ENCODE data around the gene CLOCK. TPM values are rescaled to one million over a fixed set of nuclear protein-coding genes. Genes with fewer than 3 reads are reported as not detected.

CLOCK gene
- total RNA-seq, 1 donor from 2014 or later: 13.6 TPM

DNA sequence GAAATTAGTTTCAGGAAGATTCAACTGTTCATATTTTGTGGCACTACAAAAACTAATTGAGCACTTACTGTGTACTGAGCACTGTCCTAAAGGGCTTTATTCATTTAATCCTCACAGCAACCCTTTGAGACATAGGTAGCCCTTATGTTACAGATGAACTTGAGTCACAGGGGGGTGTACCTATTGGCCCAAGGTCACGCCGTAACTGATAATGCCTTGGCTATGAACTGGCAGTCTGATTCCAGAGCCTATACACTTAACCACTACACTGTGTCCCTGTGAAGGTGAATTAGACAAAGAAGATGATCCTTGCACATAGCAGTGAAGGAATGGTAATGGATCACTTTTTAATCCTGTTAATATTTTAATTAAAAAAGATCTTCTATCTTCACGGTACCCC, 138.9 kb downstream of the CLOCK start:
- Histone ChIP-seq H3K9ac (ENCODE audit: low read depth in 1 of 3, low read length in 3 of 3) (no peak overlapping the region), H3K9me3 (ENCODE audit: control insufficient read depth in 3 of 3, low read length in 3 of 3) (no peaks in the 10 kb centered on the region), H3K4me3 (ENCODE audit: low read length in 3 of 3) (no peak overlapping the region), H3K4me1 (ENCODE audit: control insufficient read depth in 3 of 3, insufficient read depth in 3 of 3, low read length in 3 of 3) (peaks cover 0 to 7% (median 3%) of the 10 kb centered on the region in 3 donors), H3K27me3 (ENCODE audit: control insufficient read depth in 3 of 3, insufficient read depth in 3 of 3, low read length in 3 of 3) (no peaks in the 10 kb centered on the region), H3K27ac (ENCODE audit: low read depth, low read length) (no peak overlapping the region), H3K36me3 (ENCODE audit: control insufficient read depth in 3 of 3, insufficient read depth in 3 of 3, low read length in 3 of 3) (peaks cover 0 to 16% (median 11%) of the 10 kb centered on the region in 3 donors)

- peaks cover 0 to 16% (median 11%) of the 10 kb centered on the region in 3 donors for H3K36me3 ChIP-seq (ENCODE audit: control insufficient read depth in 3 of 3, insufficient read depth in 3 of 3, low read length in 3 of 3)
- H3K27ac ChIP-seq (ENCODE audit: low read depth, low read length): no peak overlapping the region
- H3K4me1 ChIP-seq (ENCODE audit: control insufficient read depth in 3 of 3, insufficient read depth in 3 of 3, low read length in 3 of 3): peaks cover 0 to 7% (median 3%) of the 10 kb centered on the region in 3 donors
- H3K9ac ChIP-seq (ENCODE audit: low read depth in 1 of 3, low read length in 3 of 3): no peak overlapping the region
- H3K9me3 ChIP-seq (ENCODE audit: control insufficient read depth in 3 of 3, low read length in 3 of 3): no peaks in the 10 kb centered on the region
- no peak overlapping the region for H3K4me3 ChIP-seq (ENCODE audit: low read length in 3 of 3)
- H3K27me3 ChIP-seq (ENCODE audit: control insufficient read depth in 3 of 3, insufficient read depth in 3 of 3, low read length in 3 of 3): no peaks in the 10 kb centered on the region
These were observed 139.6 kb downstream of the CLOCK start for GRCh38 chr4:55407119-55407518.

DNA sequence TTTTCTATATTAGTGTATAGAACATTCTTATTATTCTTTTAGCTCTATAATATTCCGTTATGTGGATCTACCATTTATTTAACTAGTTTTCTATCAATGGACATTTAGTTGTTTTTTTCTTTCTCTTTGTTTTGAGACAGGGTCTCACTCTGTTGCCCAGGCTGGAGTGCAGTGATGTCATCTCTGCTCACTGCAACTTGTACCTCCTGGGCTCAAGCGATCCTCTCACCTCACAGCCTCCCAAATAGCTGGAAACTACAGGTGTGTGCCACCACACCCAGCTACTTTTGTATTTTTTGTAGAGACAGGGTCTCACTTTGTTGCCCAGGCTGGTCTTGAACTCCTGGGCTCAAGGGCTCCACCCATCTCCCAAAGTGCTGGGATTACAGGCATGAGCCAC, 140.2 kb downstream of the CLOCK start:
- H3K36me3 ChIP-seq (ENCODE audit: control insufficient read depth in 3 of 3, insufficient read depth in 3 of 3, low read length in 3 of 3): peaks cover 0 to 16% (median 8%) of the 10 kb centered on the region in 3 donors

DNA sequence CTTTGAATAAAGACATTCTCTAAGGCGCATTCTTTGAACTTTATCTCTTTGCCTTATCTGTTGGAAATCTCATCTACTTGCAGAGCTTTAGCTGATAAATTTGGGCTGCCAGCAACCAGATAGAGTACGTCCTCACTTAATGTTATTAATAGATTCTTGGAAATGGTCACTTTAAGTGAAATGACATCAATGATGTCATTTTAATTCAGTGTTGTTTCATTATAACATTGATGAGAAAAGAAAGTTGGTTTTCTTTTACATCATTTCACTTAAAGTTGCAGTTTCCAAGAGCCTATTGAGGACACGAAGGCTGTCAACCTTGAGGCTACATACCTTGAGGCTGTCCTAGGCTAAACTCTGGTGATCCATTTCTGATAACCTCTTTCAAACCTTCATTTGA, 141.6 kb downstream of the CLOCK start:
- H3K9ac ChIP-seq (ENCODE audit: low read depth in 1 of 3, low read length in 3 of 3): no peak overlapping the region
- no peak overlapping the region for H3K27ac ChIP-seq (ENCODE audit: low read depth, low read length)
- peaks cover 0 to 16% (median 8%) of the 10 kb centered on the region in 3 donors for H3K36me3 ChIP-seq (ENCODE audit: control insufficient read depth in 3 of 3, insufficient read depth in 3 of 3, low read length in 3 of 3)
- H3K9me3 ChIP-seq (ENCODE audit: control insufficient read depth in 3 of 3, low read length in 3 of 3): no peaks in the 10 kb centered on the region
- H3K27me3 ChIP-seq (ENCODE audit: control insufficient read depth in 3 of 3, insufficient read depth in 3 of 3, low read length in 3 of 3): no peaks in the 10 kb centered on the region
- peaks cover 0 to 7% (median 0%) of the 10 kb centered on the region in 3 donors for H3K4me1 ChIP-seq (ENCODE audit: control insufficient read depth in 3 of 3, insufficient read depth in 3 of 3, low read length in 3 of 3)
- H3K4me3 ChIP-seq (ENCODE audit: low read length in 3 of 3): no peak overlapping the region

More for the DNA sequence above, 140.2 kb downstream of the CLOCK start:
- H3K4me1 ChIP-seq (ENCODE audit: control insufficient read depth in 3 of 3, insufficient read depth in 3 of 3, low read length in 3 of 3): peaks cover 0 to 7% (median 3%) of the 10 kb centered on the region in 3 donors
- H3K9ac ChIP-seq (ENCODE audit: low read depth in 1 of 3, low read length in 3 of 3): no peak overlapping the region
- no peak overlapping the region for H3K27ac ChIP-seq (ENCODE audit: low read depth, low read length)
- no peaks in the 10 kb centered on the region for H3K27me3 ChIP-seq (ENCODE audit: control insufficient read depth in 3 of 3, insufficient read depth in 3 of 3, low read length in 3 of 3)
- no peak overlapping the region for H3K4me3 ChIP-seq (ENCODE audit: low read length in 3 of 3)
- H3K9me3 ChIP-seq (ENCODE audit: control insufficient read depth in 3 of 3, low read length in 3 of 3): no peaks in the 10 kb centered on the region

- Histone ChIP-seq H3K9ac (ENCODE audit: low read depth in 1 of 3, low read length in 3 of 3) (no peak overlapping the region), H3K4me3 (ENCODE audit: low read length in 3 of 3) (no peak overlapping the region), H3K36me3 (ENCODE audit: control insufficient read depth in 3 of 3, insufficient read depth in 3 of 3, low read length in 3 of 3) (peaks cover 0 to 4% (median 3%) of the 10 kb centered on the region in 3 donors), H3K4me1 (ENCODE audit: control insufficient read depth in 3 of 3, insufficient read depth in 3 of 3, low read length in 3 of 3) (peaks cover 23 to 33% (median 31%) of the 10 kb centered on the region in 3 donors), H3K27me3 (ENCODE audit: control insufficient read depth in 3 of 3, insufficient read depth in 3 of 3, low read length in 3 of 3) (no peaks in the 10 kb centered on the region), H3K9me3 (ENCODE audit: control insufficient read depth in 3 of 3, low read length in 3 of 3) (no peaks in the 10 kb centered on the region), H3K27ac (ENCODE audit: low read depth, low read length) (no peak overlapping the region)
These were observed 147.1 kb downstream of the CLOCK start for GRCh38 chr4:55399581-55399980.

DNA sequence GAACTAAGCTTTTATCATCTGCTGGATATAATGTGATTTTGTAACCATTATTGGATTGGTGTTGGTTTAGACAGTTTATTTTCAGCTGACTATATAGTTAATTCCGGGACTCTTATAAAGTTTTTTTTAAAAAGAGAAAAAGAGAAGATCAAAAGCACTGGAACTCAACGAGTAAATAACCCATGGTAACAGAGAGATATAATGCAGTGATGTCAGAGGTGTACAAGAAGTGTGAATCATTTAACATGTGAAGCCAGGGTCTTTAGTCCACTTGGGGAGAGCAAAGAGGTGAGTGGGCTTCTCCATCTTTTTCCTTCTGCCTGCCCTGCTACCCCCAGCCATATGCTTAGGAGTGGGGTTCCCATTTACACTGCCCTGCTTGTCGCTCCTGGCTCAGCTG, 147.7 kb downstream of the CLOCK start:
- Histone ChIP-seq H3K4me3 (ENCODE audit: low read length in 3 of 3) (peak overlapping the region in 1 of 3 donors; percentile 26), H3K4me1 (ENCODE audit: control insufficient read depth in 3 of 3, insufficient read depth in 3 of 3, low read length in 3 of 3) (peaks cover 23 to 33% (median 31%) of the 10 kb centered on the region in 3 donors)

DNA sequence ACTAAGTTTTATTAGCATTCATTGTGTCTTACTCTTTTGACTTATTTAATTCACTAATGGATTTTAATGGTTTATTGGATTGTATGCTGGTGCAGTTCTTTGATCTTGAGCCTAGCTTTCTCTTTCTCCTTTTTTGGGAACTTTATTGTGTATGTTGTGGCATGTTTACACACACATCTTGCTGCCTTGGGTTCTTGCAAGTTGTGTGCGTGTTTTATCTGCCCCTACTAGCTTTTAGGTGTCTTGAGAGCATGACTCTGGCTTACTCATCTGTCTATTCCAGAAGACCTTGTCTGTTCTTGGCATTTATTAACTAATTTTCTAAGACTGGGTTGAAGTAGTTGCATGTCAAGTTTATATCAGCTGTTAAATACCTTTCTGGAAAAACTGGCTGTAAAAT, 148.2 kb downstream of the CLOCK start:
- H3K27me3 ChIP-seq (ENCODE audit: control insufficient read depth in 3 of 3, insufficient read depth in 3 of 3, low read length in 3 of 3): no peaks in the 10 kb centered on the region
- H3K27ac ChIP-seq (ENCODE audit: low read depth, low read length): peak overlapping the region; percentile 92
- H3K9me3 ChIP-seq (ENCODE audit: control insufficient read depth in 3 of 3, low read length in 3 of 3): no peaks in the 10 kb centered on the region
- peaks cover 23 to 33% (median 31%) of the 10 kb centered on the region in 3 donors for H3K4me1 ChIP-seq (ENCODE audit: control insufficient read depth in 3 of 3, insufficient read depth in 3 of 3, low read length in 3 of 3)
- H3K9ac ChIP-seq (ENCODE audit: low read depth in 1 of 3, low read length in 3 of 3): peak overlapping the region; percentile 79 to 88 (median 87)
- peaks cover 0 to under 1% (median under 1%) of the 10 kb centered on the region in 3 donors for H3K36me3 ChIP-seq (ENCODE audit: control insufficient read depth in 3 of 3, insufficient read depth in 3 of 3, low read length in 3 of 3)
- H3K4me3 ChIP-seq (ENCODE audit: low read length in 3 of 3): peak overlapping the region in 2 of 3 donors; percentile 53 to 89

More for the DNA sequence above, 147.7 kb downstream of the CLOCK start:
- Histone ChIP-seq H3K9me3 (ENCODE audit: control insufficient read depth in 3 of 3, low read length in 3 of 3) (no peaks in the 10 kb centered on the region), H3K36me3 (ENCODE audit: control insufficient read depth in 3 of 3, insufficient read depth in 3 of 3, low read length in 3 of 3) (peaks cover 0 to 4% (median 3%) of the 10 kb centered on the region in 3 donors), H3K27ac (ENCODE audit: low read depth, low read length) (peak overlapping the region; percentile 92), H3K27me3 (ENCODE audit: control insufficient read depth in 3 of 3, insufficient read depth in 3 of 3, low read length in 3 of 3) (no peaks in the 10 kb centered on the region), H3K9ac (ENCODE audit: low read depth in 1 of 3, low read length in 3 of 3) (peak overlapping the region in 1 of 3 donors; percentile 88)

GRCh38 chr4:55397520-55398321, 149.0 kb downstream of the CLOCK start:
- peak overlapping the region; percentile 89 to 91 (median 89) for H3K4me3 ChIP-seq (ENCODE audit: low read length in 3 of 3)
- H3K9me3 ChIP-seq (ENCODE audit: control insufficient read depth in 3 of 3, low read length in 3 of 3): no peaks in the 10 kb centered on the region
- H3K4me1 ChIP-seq (ENCODE audit: control insufficient read depth in 3 of 3, insufficient read depth in 3 of 3, low read length in 3 of 3): peaks cover 23 to 33% (median 31%) of the 10 kb centered on the region in 3 donors
- H3K27ac ChIP-seq (ENCODE audit: low read depth, low read length): peak overlapping the region; percentile 92
- H3K36me3 ChIP-seq (ENCODE audit: control insufficient read depth in 3 of 3, insufficient read depth in 3 of 3, low read length in 3 of 3): no peaks in the 10 kb centered on the region
- no peaks in the 10 kb centered on the region for H3K27me3 ChIP-seq (ENCODE audit: control insufficient read depth in 3 of 3, insufficient read depth in 3 of 3, low read length in 3 of 3)
- peak overlapping the region; percentile 79 to 88 (median 87) for H3K9ac ChIP-seq (ENCODE audit: low read depth in 1 of 3, low read length in 3 of 3)

DNA sequence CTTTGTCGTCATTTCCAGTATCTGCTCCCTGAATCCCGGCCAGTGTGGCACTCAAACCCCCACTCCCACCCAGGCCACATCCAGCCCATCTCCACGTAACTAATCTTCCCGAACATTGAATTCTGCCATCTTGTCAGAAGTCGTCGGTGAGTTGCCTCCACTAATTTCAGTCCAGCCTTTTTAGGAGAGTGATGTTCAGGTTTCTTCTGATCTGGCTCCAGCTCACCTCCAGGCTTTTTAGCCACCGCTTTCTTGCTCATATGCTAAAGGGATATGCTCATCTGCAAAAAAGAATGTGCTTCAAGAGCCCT, 149.6 kb downstream of the CLOCK start:
- H3K4me1 ChIP-seq (ENCODE audit: control insufficient read depth in 3 of 3, insufficient read depth in 3 of 3, low read length in 3 of 3): peaks cover 23 to 33% (median 31%) of the 10 kb centered on the region in 3 donors
- peak overlapping the region; percentile 79 to 88 (median 87) for H3K9ac ChIP-seq (ENCODE audit: low read depth in 1 of 3, low read length in 3 of 3)
- no peaks in the 10 kb centered on the region for H3K27me3 ChIP-seq (ENCODE audit: control insufficient read depth in 3 of 3, insufficient read depth in 3 of 3, low read length in 3 of 3)
- no peaks in the 10 kb centered on the region for H3K9me3 ChIP-seq (ENCODE audit: control insufficient read depth in 3 of 3, low read length in 3 of 3)
- peak overlapping the region; percentile 92 for H3K27ac ChIP-seq (ENCODE audit: low read depth, low read length)
- peak overlapping the region; percentile 89 to 91 (median 89) for H3K4me3 ChIP-seq (ENCODE audit: low read length in 3 of 3)
- H3K36me3 ChIP-seq (ENCODE audit: control insufficient read depth in 3 of 3, insufficient read depth in 3 of 3, low read length in 3 of 3): no peaks in the 10 kb centered on the region

Measured in skeletal muscle tissue (tissue), 4 donors.